Measurements from ENCODE around the gene NPIPA3.
"Not testable (repeated sequence)": the region's sequence is repeated elsewhere in the genome, so short reads cannot be mapped to it uniquely, and the experiment has no call there.

NPIPA3 gene

DNA sequence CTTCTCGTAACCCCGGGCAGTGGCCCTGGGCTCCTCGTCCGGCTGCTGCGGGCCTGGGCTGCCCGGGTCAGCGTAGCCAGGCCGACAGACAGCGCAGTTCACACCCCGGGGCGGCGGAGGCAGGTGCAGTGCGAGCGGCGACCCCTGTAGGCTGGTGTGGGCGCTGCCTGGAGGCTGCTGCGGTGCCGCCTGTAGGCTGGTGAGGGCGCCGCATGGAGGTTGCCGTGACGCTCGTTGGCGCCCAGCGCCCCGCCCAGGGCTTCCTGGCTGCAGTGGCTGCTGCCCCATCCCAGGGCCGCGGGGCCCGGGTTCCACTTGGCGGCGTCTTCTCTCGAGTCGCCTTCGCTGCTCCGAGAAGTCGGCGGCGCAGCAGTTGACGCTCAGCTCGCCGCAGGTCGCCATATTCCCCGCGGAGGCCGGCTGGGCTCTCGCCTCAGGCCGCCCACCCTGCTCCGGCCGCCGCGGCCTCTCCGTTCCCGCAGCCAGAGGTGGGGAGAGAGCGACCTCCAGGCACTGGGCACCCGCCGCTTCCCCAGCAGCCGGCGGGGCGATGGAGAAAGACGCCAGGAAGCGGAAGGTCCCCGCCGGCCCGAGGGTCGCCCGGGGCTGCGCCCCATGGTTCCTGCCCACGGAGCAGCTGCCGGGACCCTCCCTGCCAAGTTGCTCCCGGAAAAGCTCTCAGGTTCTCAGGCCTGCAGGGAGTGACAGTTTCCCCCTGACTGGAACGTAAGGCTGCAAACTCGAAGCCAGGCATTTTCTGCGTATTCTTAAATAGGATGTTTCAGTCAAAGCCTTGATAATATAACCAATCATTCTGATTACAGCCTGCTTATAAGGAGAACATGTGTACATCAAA is at the start of gene NPIPA3:
TSS of gene NPIPA3 (plus strand) at position 256 of the 856 bp plus-strand sequence. CDS start 5,533 bp downstream, outside the sequence.
- not testable (repeated sequence) for DNase-seq

GRCh38 chr16:14658063-14658462 is 45.1 kb upstream of the NPIPA3 start:
- DNase-seq, result no peak

DNA sequence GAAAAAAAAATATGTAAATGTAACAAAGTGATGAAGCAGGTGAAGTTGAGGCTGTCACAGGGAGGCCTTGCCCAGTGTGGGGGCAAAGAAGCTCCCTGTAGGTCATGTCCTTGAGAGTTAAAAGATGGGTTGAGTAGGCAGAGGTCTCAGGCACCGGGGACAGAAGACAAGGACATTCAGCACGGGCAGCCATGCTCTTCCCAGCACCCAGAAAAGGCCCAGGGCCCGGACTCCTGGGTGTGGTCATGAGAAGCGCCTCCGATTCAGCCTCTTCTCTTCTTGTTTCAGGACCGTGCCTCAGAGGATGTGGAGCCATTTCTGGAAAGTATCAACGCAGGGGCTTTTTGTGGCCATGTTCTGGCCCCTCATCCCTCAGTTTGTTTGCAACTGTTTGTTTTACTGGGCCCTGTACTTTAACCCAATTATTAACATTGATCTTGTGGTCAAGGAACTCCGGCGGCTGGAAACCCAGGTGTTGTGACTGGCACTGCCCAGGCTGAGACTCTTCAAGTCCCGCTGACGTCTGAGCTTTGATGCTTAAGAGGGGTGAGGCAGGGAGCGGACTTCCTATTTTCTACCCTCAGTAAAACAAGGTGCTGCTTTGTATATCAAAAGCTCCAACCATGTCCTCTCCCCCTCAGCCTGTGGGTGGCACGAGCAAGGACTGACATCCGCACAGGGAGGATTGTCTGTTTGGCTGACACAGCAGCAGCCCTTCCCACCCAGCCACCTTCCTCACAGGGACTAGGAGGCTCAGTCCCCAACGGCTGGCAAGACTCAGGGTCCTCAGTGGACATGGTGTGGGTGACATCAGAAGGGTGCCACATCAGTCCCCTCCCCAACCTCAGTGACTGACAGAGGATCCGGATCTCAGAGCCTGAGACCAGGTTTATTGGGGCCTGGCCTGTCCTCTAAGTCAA is 35.6 kb upstream of the NPIPA3 start:
- no peak for DNase-seq

DNA sequence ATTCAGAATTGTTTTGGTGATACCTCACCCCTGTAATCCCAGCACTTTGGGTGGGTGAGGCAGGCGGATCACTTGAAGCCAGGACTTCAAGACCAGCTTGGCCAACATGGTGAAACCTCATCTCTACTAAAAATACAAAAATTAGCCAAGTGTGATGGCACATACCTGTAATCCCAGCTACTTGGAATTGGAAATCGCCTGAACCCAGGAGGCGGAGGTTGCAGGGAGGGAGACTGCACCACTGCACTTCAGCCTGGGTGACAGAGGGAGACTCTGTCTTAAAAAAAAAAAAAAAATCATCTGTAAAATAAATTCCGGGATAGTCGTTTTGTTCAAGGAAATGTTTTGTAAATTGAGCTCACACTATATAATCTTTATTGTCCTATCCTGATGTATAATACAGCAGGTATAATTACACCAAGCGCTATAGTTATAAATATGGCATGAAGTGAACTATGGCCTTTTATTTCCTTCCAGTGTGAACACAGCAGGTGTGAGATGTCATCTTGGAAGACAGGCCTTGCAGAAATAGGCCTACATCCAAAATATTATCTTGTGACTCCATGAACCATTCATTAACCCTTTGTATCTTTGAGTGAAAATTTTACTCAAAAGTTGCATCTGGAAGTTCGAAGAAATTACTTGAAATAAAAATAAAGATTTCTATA is 34.5 kb upstream of the NPIPA3 start:
- no peak for DNase-seq

- peak; percentile 87 for DNase-seq
Measured at GRCh38 chr16:14669776-14670175, 33.4 kb upstream of the NPIPA3 start.

DNA sequence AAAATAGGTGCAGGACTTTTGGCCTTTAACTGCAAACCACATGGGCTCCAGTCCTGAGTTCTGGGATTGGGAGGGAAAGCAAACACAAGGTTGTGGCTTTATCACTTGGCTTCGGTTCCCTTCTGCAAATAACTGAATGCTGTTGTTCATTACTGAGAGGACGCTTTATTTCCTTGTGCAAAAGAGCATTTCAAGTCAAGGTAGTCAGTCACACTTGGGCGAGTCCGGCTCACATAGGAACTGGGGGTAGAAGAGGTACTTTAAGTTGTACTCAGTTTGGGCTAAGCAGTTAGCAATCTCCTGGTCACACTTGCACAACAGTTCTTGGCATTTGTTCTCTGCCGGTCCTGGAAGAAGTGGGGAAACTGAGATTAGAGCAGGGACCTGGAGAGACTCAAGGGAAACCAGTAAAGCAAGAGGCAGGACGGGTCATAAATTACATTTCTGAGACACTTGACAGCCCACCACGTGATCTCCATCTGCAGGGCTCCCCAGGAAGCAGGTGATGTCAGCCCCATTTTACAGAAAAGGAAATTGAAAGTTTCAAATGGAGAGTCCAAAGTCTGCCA is 30.7 kb upstream of the NPIPA3 start:
- DNase-seq, result peak; percentile 56

GRCh38 chr16:14676633-14677032 is 26.6 kb upstream of the NPIPA3 start:
- no peak for DNase-seq

GRCh38 chr16:14677627-14678026 is 25.6 kb upstream of the NPIPA3 start:
- no peak for DNase-seq

GRCh38 chr16:14678748-14679497 is 24.3 kb upstream of the NPIPA3 start:
- DNase-seq, result no peak

DNA sequence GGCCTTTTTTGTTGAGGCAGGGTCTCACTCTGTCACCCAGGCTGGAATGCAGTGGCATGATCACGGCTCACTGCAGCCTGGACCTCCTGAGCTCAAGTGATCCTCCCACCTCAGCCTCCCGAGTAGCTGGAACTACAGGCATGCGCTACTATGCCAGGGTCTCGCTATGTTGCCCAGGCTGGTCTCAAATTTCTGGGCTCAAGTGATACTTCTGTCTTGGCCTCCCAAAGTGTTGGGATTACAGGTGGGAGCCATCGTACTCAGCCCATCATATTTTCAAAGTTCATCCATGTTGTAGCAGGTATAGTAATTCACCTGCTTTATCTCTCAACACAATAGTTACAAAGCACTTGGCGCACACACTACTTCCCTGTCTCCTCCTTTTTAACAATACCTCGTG is 22.8 kb upstream of the NPIPA3 start:
- DNase-seq, result not testable (repeated sequence)

DNA sequence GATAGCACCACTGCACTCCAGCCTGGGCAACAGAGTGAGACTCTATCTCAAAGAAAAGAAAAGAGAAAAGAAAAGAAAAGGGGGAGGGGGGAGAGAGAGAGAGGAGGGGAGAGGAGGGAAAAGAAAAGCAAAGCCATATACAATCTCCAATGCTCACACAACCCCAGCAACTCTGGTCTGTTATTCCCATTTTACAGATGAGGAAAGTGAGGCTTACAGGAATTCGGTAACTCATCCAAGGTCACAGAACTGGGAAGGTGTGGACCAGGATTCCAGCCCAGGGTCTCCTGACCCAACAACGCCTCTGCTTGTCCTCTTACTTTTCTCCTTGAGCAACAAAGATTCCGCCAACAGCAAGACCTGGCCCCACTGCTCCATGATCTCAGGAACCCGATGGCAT is 22.1 kb upstream of the NPIPA3 start:
- DNase-seq, result no peak

- DNase-seq, result no peak
Measured at GRCh38 chr16:14682121-14682520, 21.1 kb upstream of the NPIPA3 start.

GRCh38 chr16:14685870-14686793 is 17.1 kb upstream of the NPIPA3 start:
- not testable (repeated sequence) for DNase-seq

DNA sequence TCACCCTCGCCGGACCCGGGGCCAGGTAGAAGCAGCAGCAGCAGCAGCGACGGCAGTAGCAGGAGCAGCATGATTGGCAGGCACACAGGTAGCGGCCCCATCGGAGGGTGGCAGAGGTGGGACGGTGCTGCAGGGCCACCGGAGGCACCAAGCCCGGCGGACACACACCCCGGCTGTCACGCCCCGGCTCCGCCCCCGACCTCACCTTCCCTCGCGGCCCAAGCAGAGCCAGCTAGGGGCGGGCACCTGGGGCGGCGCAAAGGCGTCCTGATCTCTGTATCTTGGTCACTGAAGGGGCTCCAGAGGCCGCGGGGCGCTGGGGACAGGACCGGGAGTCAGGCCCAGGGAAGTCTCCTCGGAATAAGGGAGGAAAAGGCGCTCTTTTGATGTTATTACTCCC is 9.1 kb upstream of the NPIPA3 start, which contains the start of gene PLA2G10:
TSS of gene PLA2G10 (minus strand) at position 180 of the 400 bp plus-strand sequence. CDS start at position 101, 79 bp downstream.
- not testable (repeated sequence) for DNase-seq

GRCh38 chr16:14701859-14702258 is 1.4 kb upstream of the NPIPA3 start:
- not testable (repeated sequence) for DNase-seq

- DNase-seq, result not testable (repeated sequence)
Measured at GRCh38 chr16:14702672-14703071, 539 bp upstream of the NPIPA3 start.

DNA sequence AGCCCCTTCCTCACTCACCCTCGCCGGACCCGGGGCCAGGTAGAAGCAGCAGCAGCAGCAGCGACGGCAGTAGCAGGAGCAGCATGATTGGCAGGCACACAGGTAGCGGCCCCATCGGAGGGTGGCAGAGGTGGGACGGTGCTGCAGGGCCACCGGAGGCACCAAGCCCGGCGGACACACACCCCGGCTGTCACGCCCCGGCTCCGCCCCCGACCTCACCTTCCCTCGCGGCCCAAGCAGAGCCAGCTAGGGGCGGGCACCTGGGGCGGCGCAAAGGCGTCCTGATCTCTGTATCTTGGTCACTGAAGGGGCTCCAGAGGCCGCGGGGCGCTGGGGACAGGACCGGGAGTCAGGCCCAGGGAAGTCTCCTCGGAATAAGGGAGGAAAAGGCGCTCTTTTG is 30.0 kb downstream of the NPIPA3 start:
- not testable (repeated sequence) for DNase-seq

GRCh38 chr16:14740832-14741385 is 37.7 kb downstream of the NPIPA3 start:
- not testable (repeated sequence) for DNase-seq

DNA sequence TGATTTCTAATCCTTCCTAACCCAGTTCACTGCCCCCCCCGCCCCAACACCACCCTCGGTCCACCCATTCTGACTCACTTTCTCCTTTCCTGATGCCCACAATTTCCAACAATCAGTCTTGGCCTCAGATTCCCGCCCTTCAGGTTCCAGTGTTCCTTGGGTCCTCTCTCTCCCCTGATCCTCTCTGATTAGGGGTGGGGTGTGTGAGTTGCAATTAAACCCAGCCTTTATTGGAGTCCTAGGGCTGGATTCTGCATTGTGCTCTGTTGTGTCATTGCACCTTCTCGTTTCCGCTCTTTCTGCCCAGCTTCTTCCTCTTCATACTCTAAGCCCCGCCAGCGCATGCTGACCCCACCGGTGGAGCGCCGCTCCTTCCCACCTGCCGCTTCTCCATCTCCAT is 38.6 kb downstream of the NPIPA3 start:
- not testable (repeated sequence) for DNase-seq

Data from NCI-H2029 (cell line).